GM21528 (cell line): ENCODE measurements around the gene MEIG1.
A peak's percentile ranks its signal among the peaks of the same experiment; 100 is the strongest.
"Not testable (repeated sequence)": the region's sequence is repeated elsewhere in the genome, so short reads cannot be mapped to it uniquely, and the experiment has no call there.

Experiments
- ATAC-seq: cut with Tn5 transposase; IDR thresholded peaks from one replicate; pipeline ENCODE4 v1.9.1; 2021; ENCODE audit warnings: mild to moderate bottlenecking, moderate library complexity; ENCODE audit not compliant: unreplicated experiment, low FRiP score

The MEIG1 gene

DNA sequence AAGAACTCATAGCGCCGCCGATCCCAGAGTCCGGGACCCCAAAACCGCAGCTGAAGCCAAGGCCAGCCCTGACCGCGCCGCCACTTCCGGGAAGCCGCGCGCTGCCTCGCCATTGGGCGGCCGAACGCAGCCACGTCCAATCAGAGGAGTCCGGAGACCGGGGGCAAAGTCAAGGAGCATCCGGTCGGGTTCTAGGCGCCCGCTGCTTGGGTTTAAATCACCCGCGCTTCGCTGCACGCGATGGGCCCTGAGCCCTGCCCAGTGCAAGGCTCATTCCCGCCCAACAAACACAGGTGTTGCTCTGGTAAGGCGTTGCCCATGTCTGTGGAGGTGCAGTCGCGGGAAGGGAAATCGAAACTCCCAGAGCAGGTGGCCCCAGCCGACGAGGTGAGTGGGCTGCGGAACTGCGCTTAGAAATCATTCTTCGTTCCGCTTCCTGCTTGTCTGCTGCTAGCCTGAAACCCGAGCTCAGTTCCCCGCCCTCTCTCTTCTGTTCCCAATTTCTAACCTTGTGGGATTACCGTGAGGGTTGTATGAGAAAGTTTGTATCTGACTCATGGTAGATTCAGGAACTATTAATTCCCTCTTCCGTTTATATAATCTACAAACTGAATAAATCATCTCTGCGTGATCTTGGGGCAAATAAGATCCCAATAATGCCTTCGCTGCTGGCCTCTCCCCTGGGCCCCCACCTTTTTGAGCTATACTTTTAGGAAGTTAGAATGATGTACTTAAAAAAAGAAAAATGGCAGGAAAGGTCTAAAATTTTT, 5.0 kb upstream of the MEIG1 start, which contains the start of gene DCLRE1C:
Gene DCLRE1C, minus strand, starts transcription at position 96 of the 770 bp plus-strand sequence. Its CDS starts 86 bp downstream, at position 10.
- ATAC-seq, result peak; percentile 74

- ATAC-seq, result no peak
These were observed 4.3 kb upstream of the MEIG1 start for GRCh38 chr10:14954934-14955333.

DNA sequence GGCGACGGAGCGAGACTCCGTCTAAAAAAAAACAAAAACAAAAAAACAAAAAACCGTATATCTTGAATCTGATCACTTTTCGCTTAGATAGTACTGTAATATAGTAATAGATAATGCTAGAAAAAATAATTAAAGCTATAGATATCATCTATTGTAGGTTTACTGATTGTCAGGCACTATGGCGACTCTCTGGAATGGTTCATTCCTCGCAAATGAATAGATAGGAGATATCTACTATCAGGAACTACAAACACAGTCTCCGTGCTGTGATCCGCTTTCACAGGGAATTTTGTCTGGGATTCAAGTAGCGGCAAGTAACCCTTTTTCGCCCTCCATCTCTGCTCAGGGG, 342 bp upstream of the MEIG1 start:
- ATAC-seq, result no peak

DNA sequence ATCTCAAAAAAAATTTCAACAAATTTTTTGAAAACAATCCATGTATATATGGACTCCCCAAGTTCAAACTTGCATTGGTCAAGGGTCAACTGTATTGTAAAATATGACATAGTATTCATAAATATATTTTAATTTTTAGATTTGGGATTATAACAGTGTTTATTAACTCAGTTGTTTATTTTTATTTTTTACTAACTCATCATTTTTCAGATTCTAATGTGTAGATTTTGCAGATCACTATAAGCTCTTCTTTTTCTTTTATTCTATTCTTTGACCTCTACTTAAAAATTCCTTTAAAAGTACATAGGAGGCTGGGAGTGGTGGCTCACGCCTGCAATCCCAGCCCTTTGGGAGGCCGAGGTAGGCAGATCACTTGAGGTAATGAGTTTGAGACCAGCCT, 8.7 kb downstream of the MEIG1 start:
- ATAC-seq, result no peak

DNA sequence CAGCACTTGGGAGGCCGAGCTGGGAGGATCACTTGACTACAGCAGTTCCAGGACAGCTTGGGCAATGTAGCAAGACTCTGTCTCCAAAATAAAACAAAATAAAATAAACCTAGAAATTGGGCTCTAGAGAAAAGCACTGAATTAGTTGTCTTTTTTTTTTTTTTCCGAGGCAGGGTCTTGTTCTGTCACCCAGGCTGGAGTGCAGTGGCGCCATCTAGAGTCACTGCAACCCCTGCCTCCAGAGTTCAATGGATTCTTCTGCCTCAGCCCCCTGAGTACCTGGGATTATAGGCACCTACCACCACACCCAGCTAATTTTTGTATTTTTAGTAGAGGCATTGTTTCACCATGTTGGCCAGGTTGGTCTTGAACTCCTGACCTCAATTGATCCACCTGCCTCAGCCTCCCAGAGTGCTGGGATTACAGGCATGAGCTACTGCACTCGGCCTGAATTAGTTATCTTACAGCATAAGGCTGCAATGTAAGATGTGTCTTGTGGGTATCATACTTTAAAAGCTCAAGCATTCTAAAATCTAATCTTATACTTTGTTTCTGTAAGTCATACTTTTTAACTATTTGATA, 12.8 kb downstream of the MEIG1 start:
- no peak for ATAC-seq

DNA sequence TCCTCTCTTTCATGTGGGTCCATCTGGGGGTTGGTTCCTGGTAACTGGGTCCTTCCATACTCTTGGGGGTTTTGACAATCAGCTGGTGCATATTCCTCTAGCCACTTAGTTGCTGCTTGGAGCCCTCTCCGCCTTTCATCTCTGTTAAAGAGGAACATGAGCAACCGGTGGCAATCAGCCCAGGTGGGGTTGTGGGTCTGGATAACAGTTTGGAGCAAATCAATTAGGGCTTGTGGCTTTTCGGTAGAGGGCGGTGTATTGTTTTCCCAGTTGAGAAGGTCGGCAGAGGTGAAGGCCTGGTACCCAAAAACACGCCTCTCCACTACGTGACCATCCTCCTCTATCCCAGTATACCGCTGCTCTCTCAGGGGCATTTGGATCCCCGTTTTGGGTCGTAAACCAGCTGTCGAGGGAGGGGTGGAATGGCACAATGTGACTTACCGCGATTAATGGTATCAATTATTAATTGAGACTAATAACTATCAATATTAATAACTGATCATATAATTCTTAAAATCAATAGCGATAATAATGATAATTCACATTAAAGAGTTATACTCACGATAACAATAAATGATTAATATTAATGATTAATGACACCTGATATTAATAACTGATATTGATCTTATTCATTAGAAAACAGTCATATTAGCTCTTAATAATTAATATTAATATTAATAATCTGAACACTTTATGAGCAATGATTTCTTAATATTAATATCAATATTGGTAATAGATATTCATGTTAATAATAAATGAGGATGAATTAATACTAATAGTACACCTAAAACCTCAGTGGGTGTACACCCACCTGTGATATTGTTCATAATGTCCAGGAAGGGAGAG, 15.2 kb downstream of the MEIG1 start:
- not testable (repeated sequence) for ATAC-seq

DNA sequence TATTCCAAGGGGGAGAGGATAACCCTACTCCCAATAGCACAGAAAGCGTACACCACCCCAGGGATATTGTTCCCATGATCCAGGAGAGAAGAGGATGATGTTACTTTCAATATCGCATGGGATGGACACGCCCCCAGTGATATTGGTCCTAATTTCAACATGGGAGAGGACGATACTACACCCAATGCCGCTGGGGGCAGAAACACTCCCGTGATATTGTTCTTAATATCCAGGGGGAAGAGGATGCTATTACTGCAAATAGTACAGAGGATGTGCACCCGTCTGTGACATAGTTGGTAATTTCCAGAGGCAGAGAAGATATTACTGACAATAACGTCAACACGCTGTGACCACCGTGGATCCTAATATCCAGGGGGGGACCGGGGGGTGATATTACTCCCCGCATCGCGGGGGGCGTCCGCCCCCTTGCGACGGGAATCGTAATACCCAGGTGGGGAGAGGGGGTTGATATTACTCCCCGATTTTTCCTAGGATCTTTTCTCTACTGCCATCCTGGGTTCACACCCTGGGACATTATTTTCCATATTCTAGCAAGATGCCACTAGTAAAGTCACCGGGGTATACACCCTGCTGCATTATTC, 16.6 kb downstream of the MEIG1 start:
- ATAC-seq, result no peak

GRCh38 chr10:14982744-14983143, 23.6 kb downstream of the MEIG1 start:
- ATAC-seq, result no peak

DNA sequence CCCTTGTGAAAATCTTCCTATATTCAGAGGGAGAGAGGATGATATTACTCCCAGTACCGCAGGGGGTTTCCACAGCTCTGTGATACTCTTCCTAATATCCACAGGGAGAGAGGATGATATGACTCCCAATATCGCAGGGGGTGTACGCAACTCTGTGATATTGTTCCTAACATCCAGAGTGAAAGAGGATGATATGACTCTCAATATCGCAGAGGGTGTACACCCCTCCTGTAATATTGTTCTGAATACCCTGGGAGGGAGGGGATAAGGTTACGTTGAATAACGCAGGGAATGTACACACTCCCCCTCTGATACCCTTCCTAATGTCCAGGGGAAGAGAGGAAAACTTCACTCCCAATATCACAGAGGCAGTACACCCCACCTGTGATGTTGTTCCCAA, 30.4 kb downstream of the MEIG1 start:
- not testable (repeated sequence) for ATAC-seq

- not testable (repeated sequence) for ATAC-seq
These were observed 32.0 kb downstream of the MEIG1 start for GRCh38 chr10:14991035-14991749.

- ATAC-seq, result not testable (repeated sequence)
These were observed 33.1 kb downstream of the MEIG1 start for GRCh38 chr10:14992336-14992735.

- ATAC-seq, result not testable (repeated sequence)
These were observed 34.6 kb downstream of the MEIG1 start for GRCh38 chr10:14993500-14994455.

- no peak for ATAC-seq
These were observed 36.9 kb downstream of the MEIG1 start for GRCh38 chr10:14995964-14996565.

DNA sequence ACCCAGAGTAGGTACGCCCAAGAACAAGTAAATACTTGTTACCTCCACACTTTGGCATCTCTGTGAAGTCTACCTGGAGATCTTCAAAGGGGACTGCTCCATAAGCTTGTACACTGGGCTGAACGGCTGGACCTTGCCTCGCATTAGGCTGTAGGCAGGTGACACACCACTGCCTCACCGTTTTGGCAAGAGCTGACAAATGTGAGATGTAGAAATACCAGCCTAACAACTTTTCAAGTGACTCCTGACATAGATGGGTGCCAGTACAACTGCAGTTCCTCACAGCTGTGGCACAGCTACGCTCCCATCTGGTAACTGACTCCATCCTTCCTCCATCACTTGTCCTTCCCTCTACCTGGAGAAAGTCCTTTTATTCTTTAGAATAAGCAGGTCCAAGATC, 54.3 kb downstream of the MEIG1 start:
- ATAC-seq, result not testable (repeated sequence)

GRCh38 chr10:15015451-15015850, 56.3 kb downstream of the MEIG1 start:
- no peak for ATAC-seq

GRCh38 chr10:15020966-15021365, 61.8 kb downstream of the MEIG1 start:
- not testable (repeated sequence) for ATAC-seq
